K562 (cell line): ENCODE results near the gene SLC6A20. TPM values are rescaled to one million over a fixed set of nuclear protein-coding genes. Genes with fewer than 3 reads are reported as not detected.

ENCODE experiments used
- ATAC-seq: fragments of 200-7000 bp; cut with Tn5 transposase; 3 replicates; pipeline ENCODE4 v1.9.1; 2020; ENCODE audit warnings: moderate library complexity
- BruUV-seq: library from RNA; stranded (reverse); fragments of 400-500 nt; replicated peaks from 2 replicates; lab custom pipeline; 2021; lab: Mats Ljungman, UMichigan
- CTCF ChIA-PET: fragments of 300-600 bp; formaldehyde crosslinking; extraction: SDS; loops from one replicate; lab custom pipeline; 2021; ENCODE audit warnings: low intra/inter-chr PET ratio; lab: Yijun Ruan, JAX
- POLR2A ChIA-PET: fragments of 300-600, 350-650 bp; sonication (Branson Sonifier 250); formaldehyde crosslinking; extraction: SDS; loops from one replicate; lab custom pipeline; 2021; ENCODE audit warnings: antibody characterized with exemption, inconsistent platforms; lab: Yijun Ruan, JAX
- DNase-seq, 4 experiments: peaks; one replicate each; pipeline versions ENCODE4 v3.0.0 to v3.0.0-alpha.2; 2011 to 2018; ENCODE audit warnings: low spot score in 3 of 4, mixed read lengths in 3 of 4; ENCODE audit errors: extremely low read depth in 1 of 4
- FAIRE-seq: peaks from 2 replicates; lab custom pipeline; 2011; peaks lifted over from hg19 to GRCh38; lab: Jason Lieb, UNC
- H2AFZ ChIP-seq: 2 replicates; pipeline ENCODE4 v1.6.0; 2011; ENCODE audit warnings: low read depth, low read length, control low read depth, inconsistent platforms
- H3K27ac ChIP-seq: fragments of 200-600 bp; 3 replicates; pipeline ENCODE4 v1.8.0; 2011; ENCODE audit warnings: low read depth, mild to moderate bottlenecking, control low read depth, inconsistent platforms, low read length, moderate library complexity, mixed read lengths; ENCODE audit errors: extremely low read depth
- H3K27me3 ChIP-seq, 2 experiments: fragments of 300-600 bp in 1 of 2; 2 replicates in 1 of 2; 3 replicates in 1 of 2; pipeline versions ENCODE4 v1.6.0 to v1.8.0; 2011; ENCODE audit warnings: inconsistent platforms in 2 of 2, low read length in 2 of 2, mild to moderate bottlenecking in 1 of 2, mixed read lengths in 1 of 2, moderate library complexity in 1 of 2; ENCODE audit not compliant: control insufficient read depth in 2 of 2, insufficient read depth in 2 of 2
- H3K36me3 ChIP-seq: fragments of 300-600 bp; 3 replicates; pipeline ENCODE4 v1.8.0; 2011; ENCODE audit warnings: mild to moderate bottlenecking, low read length, inconsistent platforms; ENCODE audit not compliant: control insufficient read depth, insufficient read depth
- H3K4me1 ChIP-seq, 2 experiments: fragments of 200-600 bp in 1 of 2; replicated peaks in 1 of 2; 2 replicates in 1 of 2; 3 replicates in 1 of 2; pipeline versions ENCODE4 v1.5.1 to v1.8.0; 2011; ENCODE audit warnings: inconsistent platforms in 2 of 2, low read length in 2 of 2, mild to moderate bottlenecking in 1 of 2, mixed read lengths in 1 of 2, moderate library complexity in 1 of 2; ENCODE audit not compliant: control insufficient read depth in 2 of 2, insufficient read depth in 2 of 2
- H3K4me2 ChIP-seq: 2 replicates; pipeline ENCODE4 v1.6.1; 2011; ENCODE audit warnings: low read length, control low read depth, inconsistent platforms, mixed read lengths; ENCODE audit not compliant: insufficient read depth
- H3K4me3 ChIP-seq: fragments of 200-600 bp; sonication (generic), shearing (Covaris generic); 2 replicates; pipeline ENCODE4 v1.5.1; 2016; ENCODE audit warnings: control low read depth, inconsistent platforms
- H3K79me2 ChIP-seq: fragments of 200-600 bp; 3 replicates; pipeline ENCODE4 v1.8.0; 2011; ENCODE audit warnings: low read length, inconsistent platforms; ENCODE audit not compliant: control insufficient read depth, insufficient read depth
- H3K9ac ChIP-seq, 2 experiments: 2 replicates each; pipeline versions ENCODE4 v1.6.0 to v1.6.1; 2011; ENCODE audit warnings: low read depth in 2 of 2, low read length in 2 of 2, control low read depth in 1 of 2, inconsistent platforms in 1 of 2, mild to moderate bottlenecking in 1 of 2, mixed read lengths in 1 of 2; ENCODE audit not compliant: insufficient read depth in 1 of 2
- H3K9me1 ChIP-seq: one replicate; pipeline ENCODE4 v1.6.0; 2011; ENCODE audit warnings: inconsistent platforms, mild to moderate bottlenecking, low read length, moderate library complexity; ENCODE audit not compliant: control insufficient read depth, insufficient read depth
- H3K9me3 ChIP-seq: replicated peaks from 2 replicates; pipeline ENCODE4 v1.5.1; 2011; ENCODE audit warnings: low read depth, low read length, inconsistent platforms; ENCODE audit not compliant: control insufficient read depth, insufficient read depth
- H4K20me1 ChIP-seq: replicated peaks from 2 replicates; pipeline ENCODE4 v1.6.1; 2011; ENCODE audit warnings: low read length, inconsistent platforms, mixed read lengths; ENCODE audit not compliant: control insufficient read depth, insufficient read depth
- CTCF ChIP-seq, 3 experiments: IDR thresholded peaks in 2 of 3; conservative IDR thresholded peaks in 1 of 3; 2 replicates each; pipeline ENCODE4 v1.5.1; 2011 to 2012; ENCODE audit warnings: low read length in 3 of 3, mild to moderate bottlenecking in 3 of 3, control low read depth in 2 of 3, improper control_type of control experiment in 1 of 3, inconsistent platforms in 1 of 3, low read depth in 1 of 3, mixed read lengths in 1 of 3, moderate library complexity in 1 of 3; ENCODE audit not compliant: insufficient read depth in 2 of 3
- GTF2F1 ChIP-seq: IDR thresholded peaks from 2 replicates; pipeline ENCODE4 v1.6.1; 2011; ENCODE audit warnings: low read depth, low read length, improper control_type of control experiment
- PHF20 ChIP-seq: fragments of 450-650 bp; IDR thresholded peaks from 2 replicates; pipeline ENCODE4 v1.6.1; 2018; ENCODE audit not compliant: partially characterized antibody
- RAD21 ChIP-seq, 2 experiments: fragments of 250-450 bp in 1 of 2; fragments of 450-650 bp in 1 of 2; sonication (Bioruptor Pico) in 1 of 2; formaldehyde crosslinking in 1 of 2; IDR thresholded peaks in 1 of 2; conservative IDR thresholded peaks in 1 of 2; 2 replicates each; pipeline versions ENCODE4 v1.4.0 to v1.8.0; 2020 to 2022; ENCODE audit warnings: mild to moderate bottlenecking in 2 of 2, moderate library complexity in 1 of 2
- RBM15 ChIP-seq: fragments of 200-400 bp; formaldehyde crosslinking; IDR thresholded peaks from 2 replicates; pipeline ENCODE4 v1.6.1; 2018; ENCODE audit warnings: mild to moderate bottlenecking, low read length, moderate library complexity; ENCODE audit not compliant: insufficient read depth
- REST ChIP-seq, 2 experiments: fragments of 450-650 bp; formaldehyde crosslinking in 1 of 2; IDR thresholded peaks; 2 replicates each; pipeline versions ENCODE4 v1.4.0 to v1.6.1; 2014 to 2020; ENCODE audit warnings: mild to moderate bottlenecking in 2 of 2, borderline replicate concordance in 1 of 2, low read depth in 1 of 2
- TSC22D4 ChIP-seq: fragments of 450-650 bp; IDR thresholded peaks from 2 replicates; pipeline ENCODE4 v1.6.1; 2016; ENCODE audit warnings: missing genetic modification characterization, missing biosample characterization, control low read depth
- ZNF253 ChIP-seq: fragments of 250-450 bp; sonication (Bioruptor Pico); conservative IDR thresholded peaks from 2 replicates; pipeline ENCODE4 v1.6.1; 2021; ENCODE audit warnings: mild to moderate bottlenecking
- ZNF41 ChIP-seq: fragments of 250-450 bp; sonication (Bioruptor Pico); conservative IDR thresholded peaks from 2 replicates; pipeline ENCODE4 v1.4.0; 2020; ENCODE audit warnings: mild to moderate bottlenecking
- WGBS: fragments of 100-300 bp; shearing (Covaris generic); methylation state at CpG from one replicate; pipeline ENCODE4 v1.1.6; 2016; ENCODE audit warnings: low coverage, mixed read lengths; ENCODE audit not compliant: insufficient coverage; ENCODE audit errors: missing lambda C conversion rate; 5-methylcytosine and 5-hydroxymethylcytosine counted together
- in situ Hi-C: fragments of 300-500 bp; cut with MboI; formaldehyde crosslinking; loops from 4 replicates; pipeline ENCODE4 v1.15.0; 2018; ENCODE audit warnings: inconsistent platforms, mixed read lengths
- intact Hi-C: fragments of 100-400 bp; cut with micrococcal nuclease; formaldehyde crosslinking; loops from 2 replicates; pipeline ENCODE4 v1.14.2; 2022
- polyA plus RNA-seq, 8 experiments: library from polyadenylated mRNA; depleted of rRNA in 4 of 8; stranded (reverse) in 5 of 8; unstranded in 3 of 8; fragments of >200 nt; fragmentation: Nextera tagmentation in 2 of 8; fragmentation: Illumina TruSeq in 1 of 8; extraction: Ambion mirVana in 2 of 8; extraction: Trizol in 1 of 8; gene quantifications; 2 replicates each; pipeline versions ENCODE4 v1.2.1 to v1.2.3, GENCODE V29; 2011 to 2014; ENCODE audit warnings: inconsistent platforms in 1 of 8, missing spikeins in 1 of 8
- total RNA-seq, 7 experiments: library from RNA; depleted of rRNA in 6 of 7; stranded (reverse); fragments of >200 nt in 6 of 7; fragmentation: Illumina TruSeq in 2 of 7; extraction: Trizol in 2 of 7; gene quantifications; 2 replicates each; pipeline versions ENCODE4 v1.2.1 to v1.2.3, GENCODE V29; 2011 to 2021; ENCODE audit warnings: low replicate concordance in 1 of 7

The SLC6A20 gene
- total and polyA plus RNA-seq, 9 of the 15 experiments (the other 6 are each of a cell fraction or from before 2014, with no cell fraction given), result not detected

DNA sequence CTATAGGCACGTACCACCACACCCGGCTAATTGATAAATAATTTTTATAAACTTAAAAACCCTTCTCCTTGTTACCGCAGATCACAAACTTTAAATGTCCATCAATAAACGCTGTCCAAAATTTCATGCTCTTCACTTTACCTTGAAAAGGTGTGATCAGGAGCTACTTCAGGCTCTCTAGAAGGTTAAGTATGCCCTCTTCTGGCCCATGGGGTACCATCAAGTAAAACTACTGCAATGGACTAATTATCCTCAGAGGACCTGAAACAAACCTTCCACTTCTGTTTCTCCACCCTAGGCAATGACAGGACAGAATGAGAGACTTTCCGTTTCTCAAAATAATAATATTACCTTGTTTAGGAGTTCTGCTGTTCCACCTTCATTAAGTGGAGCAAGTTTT is 36.4 kb upstream of the SLC6A20 start:
- Histone ChIP-seq H3K27me3 (no peaks in the 10 kb centered on the region), H4K20me1 (no peaks in the 10 kb centered on the region), H3K4me3 (no peak overlapping the region), H3K4me2 (no peak overlapping the region), H3K9me3 (no peaks in the 10 kb centered on the region), H3K36me3 (no peaks in the 10 kb centered on the region), H2AFZ (no peak overlapping the region), H3K79me2 (no peaks in the 10 kb centered on the region), H3K4me1 (no peaks in the 10 kb centered on the region), H3K9ac (no peak overlapping the region), H3K27ac (no peak overlapping the region), H3K9me1 (no peaks in the 10 kb centered on the region)
- intact Hi-C loops (loop anchor here (5.0 kb wide), 1 partner anchor 70 kb away; no protein-coding TSS in a partner anchor), in situ Hi-C loops (no loop called here)
- FAIRE-seq, result no peak
- 49% methylated on average over 5 of the region's 5 CpGs for WGBS
- ATAC-seq, result peak; percentile 71
- ChIA-PET POLR2A (interaction anchor here (1.1 kb wide), 1 partner anchor 10 kb away, joined by 4 read pairs; the partner anchor contains the start of gene LZTFL1), CTCF (interaction anchor here (0.7 to 1.8 kb wide), 4 partner anchors 71 to 795 kb away, joined by 3 to 11 read pairs (median 8); no protein-coding TSS in a partner anchor)
- BruUV-seq, result no TSS peak
- peak in 2 of 4 experiments; percentile 24 to 40 for DNase-seq
- TF ChIP-seq REST (IDR thresholded peaks at IDR 0.05; ENCODE audit: borderline replicate concordance) (peak; percentile 44; the same call in 1 of the 2 replicates), REST (CRISPR knock-in tag; IDR thresholded peaks at IDR 0.05; ENCODE audit: low read depth) (no peak), TSC22D4 (no peak), ZNF41 (CRISPR knock-in tag) (no peak), PHF20 (no peak), GTF2F1 (no peak), CTCF (IDR thresholded peaks at IDR 0.05 in 2 of 3, conservative IDR thresholded peaks at IDR 0.05 in 1 of 3; ENCODE audit: insufficient read depth in 2 of 3, low read depth in 1 of 3, low read length in 3 of 3) (peak; percentile 43 to 54 (median 48); a peak in 4 of 6 replicates), RBM15 (no peak), RAD21 (CRISPR knock-in tag; conservative IDR thresholded peaks at IDR 0.05 in 1 of 2, IDR thresholded peaks at IDR 0.05 in 1 of 2) (peak; percentile 46 to 64), ZNF253 (no peak)
